Measurements from ENCODE around the gene PRRT2.

GRCh38 chr16:29852654-29853053 lies 40.7 kb downstream of the PRRT2 start:
- peak; percentile 21; the same call in 1 of the 2 replicates for TF ChIP-seq POLR2AphosphoS5 (IDR thresholded peaks at IDR 0.05; ENCODE audit: borderline replicate concordance, low read depth, low read length)
- no peak for TF ChIP-seq EZH2 (IDR thresholded peaks at IDR 0.05)
